SKM-1 treated with dmso at 0.1 percent for 144 hours (cell line): ENCODE data around the gene IL22RA2.
"Not testable (repeated sequence)": the region's sequence is repeated elsewhere in the genome, so short reads cannot be mapped to it uniquely, and the experiment has no call there.

ENCODE experiments used
- DNase-seq: peaks from one replicate; lab custom pipeline; 2025; ENCODE audit not compliant: unreplicated experiment; lab: John Stamatoyannopoulos, UW

Gene IL22RA2

GRCh38 chr6:137126875-137127485, 46.5 kb downstream of the IL22RA2 start:
- no peak for DNase-seq

GRCh38 chr6:137123078-137123477, 50.4 kb downstream of the IL22RA2 start:
- no peak for DNase-seq

- DNase-seq = no peak
These were observed 50.8 kb downstream of the IL22RA2 start for GRCh38 chr6:137122612-137123011.

GRCh38 chr6:137121401-137121997, 51.9 kb downstream of the IL22RA2 start:
- DNase-seq = no peak

GRCh38 chr6:137120748-137121147, 52.7 kb downstream of the IL22RA2 start:
- no peak for DNase-seq

- no peak for DNase-seq
These were observed 54.0 kb downstream of the IL22RA2 start for GRCh38 chr6:137119196-137120104.

GRCh38 chr6:137117581-137117980, 55.9 kb downstream of the IL22RA2 start:
- DNase-seq = no peak

GRCh38 chr6:137116807-137117206, 56.6 kb downstream of the IL22RA2 start:
- DNase-seq = no peak

GRCh38 chr6:137115658-137116057, 57.8 kb downstream of the IL22RA2 start:
- no peak for DNase-seq

- no peak for DNase-seq
These were observed 61.4 kb downstream of the IL22RA2 start for GRCh38 chr6:137112067-137112355.

GRCh38 chr6:137111296-137112066, 62.0 kb downstream of the IL22RA2 start:
- DNase-seq = no peak

- DNase-seq = no peak
These were observed 65.7 kb downstream of the IL22RA2 start for GRCh38 chr6:137107767-137108105.

- DNase-seq = not testable (repeated sequence)
These were observed 66.2 kb downstream of the IL22RA2 start for GRCh38 chr6:137107047-137107766.

GRCh38 chr6:137106183-137106582, 67.3 kb downstream of the IL22RA2 start:
- no peak for DNase-seq

- DNase-seq = no peak
These were observed 68.1 kb downstream of the IL22RA2 start for GRCh38 chr6:137105375-137105774.

- no peak for DNase-seq
These were observed 68.5 kb downstream of the IL22RA2 start for GRCh38 chr6:137104926-137105325.

- DNase-seq = no peak
These were observed 70.5 kb downstream of the IL22RA2 start for GRCh38 chr6:137102851-137103492.

- DNase-seq = no peak
These were observed 71.2 kb downstream of the IL22RA2 start for GRCh38 chr6:137102050-137102848.

GRCh38 chr6:137099689-137100403, 73.6 kb downstream of the IL22RA2 start:
- DNase-seq = no peak
